ENCODE measurements around the gene DNAH10. TPM values are rescaled to one million over a fixed set of nuclear protein-coding genes. Genes with fewer than 3 reads are reported as not detected.

The DNAH10 gene, protein sequence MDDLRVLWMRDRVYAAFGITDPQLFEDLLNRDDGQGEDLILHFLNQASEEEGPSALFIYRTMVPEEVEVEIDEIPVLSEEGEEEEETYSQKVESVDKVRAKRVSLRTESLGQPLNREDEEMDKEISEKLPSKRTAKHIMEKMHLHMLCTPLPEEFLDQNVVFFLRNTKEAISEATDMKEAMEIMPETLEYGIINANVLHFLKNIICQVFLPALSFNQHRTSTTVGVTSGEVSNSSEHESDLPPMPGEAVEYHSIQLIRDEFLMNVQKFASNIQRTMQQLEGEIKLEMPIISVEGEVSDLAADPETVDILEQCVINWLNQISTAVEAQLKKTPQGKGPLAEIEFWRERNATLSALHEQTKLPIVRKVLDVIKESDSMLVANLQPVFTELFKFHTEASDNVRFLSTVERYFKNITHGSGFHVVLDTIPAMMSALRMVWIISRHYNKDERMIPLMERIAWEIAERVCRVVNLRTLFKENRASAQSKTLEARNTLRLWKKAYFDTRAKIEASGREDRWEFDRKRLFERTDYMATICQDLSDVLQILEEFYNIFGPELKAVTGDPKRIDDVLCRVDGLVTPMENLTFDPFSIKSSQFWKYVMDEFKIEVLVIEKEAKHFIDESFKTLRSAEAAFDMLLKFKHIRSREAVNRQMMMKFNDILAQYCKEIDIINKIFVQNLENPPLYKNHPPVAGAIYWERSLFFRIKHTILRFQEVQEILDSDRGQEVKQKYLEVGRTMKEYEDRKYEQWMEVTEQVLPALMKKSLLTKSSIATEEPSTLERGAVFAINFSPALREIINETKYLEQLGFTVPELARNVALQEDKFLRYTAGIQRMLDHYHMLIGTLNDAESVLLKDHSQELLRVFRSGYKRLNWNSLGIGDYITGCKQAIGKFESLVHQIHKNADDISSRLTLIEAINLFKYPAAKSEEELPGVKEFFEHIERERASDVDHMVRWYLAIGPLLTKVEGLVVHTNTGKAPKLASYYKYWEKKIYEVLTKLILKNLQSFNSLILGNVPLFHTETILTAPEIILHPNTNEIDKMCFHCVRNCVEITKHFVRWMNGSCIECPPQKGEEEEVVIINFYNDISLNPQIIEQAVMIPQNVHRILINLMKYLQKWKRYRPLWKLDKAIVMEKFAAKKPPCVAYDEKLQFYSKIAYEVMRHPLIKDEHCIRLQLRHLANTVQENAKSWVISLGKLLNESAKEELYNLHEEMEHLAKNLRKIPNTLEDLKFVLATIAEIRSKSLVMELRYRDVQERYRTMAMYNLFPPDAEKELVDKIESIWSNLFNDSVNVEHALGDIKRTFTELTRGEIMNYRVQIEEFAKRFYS (N-terminal part only)
- total RNA-seq = under 1 TPM; 0.12 to 0.17 TPM

DNA sequence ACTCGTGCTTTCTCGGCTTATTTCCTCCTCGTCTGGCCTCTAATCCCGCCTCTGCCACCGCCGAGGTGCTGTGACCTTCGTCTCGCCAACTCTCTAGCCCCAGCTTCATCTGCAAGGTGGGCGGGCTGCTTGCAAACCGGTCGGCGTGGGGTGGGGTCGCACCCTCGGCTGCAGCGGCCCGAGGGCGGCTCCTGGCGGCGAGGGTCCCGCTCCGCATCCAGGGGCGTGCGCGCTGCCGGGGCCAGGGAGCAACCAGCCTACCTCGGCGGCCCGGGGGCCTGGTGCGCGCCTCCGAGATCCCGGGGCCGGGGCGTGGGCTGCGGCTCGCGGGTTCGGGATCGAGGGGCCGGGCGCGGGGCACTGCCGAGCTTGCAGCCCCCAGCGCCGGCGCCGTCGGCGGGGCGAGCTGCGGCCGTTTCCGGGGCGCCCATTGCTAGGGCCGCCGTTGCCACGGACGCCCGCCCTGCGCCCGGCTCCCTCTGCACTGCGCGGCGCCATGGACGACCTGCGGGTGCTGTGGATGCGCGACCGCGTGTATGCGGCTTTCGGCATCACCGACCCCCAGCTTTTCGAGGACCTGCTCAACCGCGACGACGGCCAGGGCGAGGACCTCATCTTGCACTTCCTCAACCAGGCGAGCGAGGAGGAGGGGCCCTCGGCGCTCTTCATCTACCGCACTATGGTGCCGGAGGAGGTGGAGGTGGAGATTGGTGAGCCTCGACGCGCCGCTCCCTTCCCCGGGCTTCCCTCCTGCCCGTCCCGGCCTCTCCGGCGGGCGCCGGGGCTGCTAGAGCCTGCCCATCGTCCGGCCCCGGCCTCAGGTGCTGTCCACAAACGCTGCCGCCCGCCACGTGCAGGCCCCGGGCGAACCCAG, at the start of gene DNAH10:
TSS of gene DNAH10 (plus strand) at position 461 of the 874 bp plus-strand sequence. CDS start at position 497, 36 bp downstream.
- H3K36me3 Mint-ChIP-seq (ENCODE audit: low read depth) = peaks cover 7% of the 10 kb centered on the region

DNA sequence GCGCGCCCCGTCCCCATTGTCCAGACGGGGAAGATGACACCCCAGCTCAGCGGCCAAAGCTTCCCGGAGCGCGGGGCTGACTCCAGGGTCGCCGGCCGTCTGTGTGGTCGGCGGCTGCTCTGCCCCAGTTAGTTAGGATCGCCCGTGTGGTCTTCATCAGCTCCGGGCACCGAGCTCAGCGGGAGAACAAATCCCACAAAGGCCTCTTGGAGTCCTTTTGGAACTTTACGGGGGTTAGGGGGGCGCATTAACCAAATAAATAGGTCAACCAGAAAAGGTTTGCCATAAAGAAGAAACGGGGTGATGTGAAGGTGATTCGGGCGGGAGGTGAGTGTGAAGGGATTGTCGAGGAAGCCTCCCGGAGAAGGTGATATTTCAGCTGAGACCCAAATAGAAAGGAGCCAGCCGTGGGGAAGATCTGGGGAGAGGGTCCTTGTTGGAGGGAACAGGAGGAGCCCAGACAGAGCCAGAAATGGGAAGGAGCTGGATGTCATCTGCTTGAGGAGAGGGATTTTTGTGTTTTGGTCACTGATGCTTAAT, 49.3 kb upstream of the DNAH10 start:
- Mint-ChIP-seq H3K27me3 (no peaks in the 10 kb centered on the region), H3K9me3 (no peaks in the 10 kb centered on the region), H3K27ac (peak overlapping the region; percentile 84), H3K4me3 (peak overlapping the region; percentile 81), H3K4me1 (peaks cover 38% of the 10 kb centered on the region), H3K36me3 (ENCODE audit: low read depth) (no peaks in the 10 kb centered on the region)
- CTCF ChIA-PET = interaction anchor here (0.8 to 1.8 kb wide), 7 partner anchors 10 to 75 kb away, joined by 3 to 7 read pairs (median 3); no protein-coding TSS in a partner anchor
- POLR2A ChIA-PET = no interaction called here
- no peak for DNase-seq

More for the DNA sequence above, at the start of gene DNAH10:
- peaks cover 9% of the 10 kb centered on the region for H3K4me1 Mint-ChIP-seq
- H3K4me3 Mint-ChIP-seq = peak within 1 kb of the TSS; percentile 76
- DNase-seq = peak; percentile 45
- ChIA-PET CTCF (interaction anchor here (0.7 to 0.9 kb wide), 2 partner anchors 48 to 140 kb away, joined by 3 read pairs; no protein-coding TSS in a partner anchor), POLR2A (no interaction called here)
- peaks cover 2% of the 10 kb centered on the region for H3K27me3 Mint-ChIP-seq
- H3K9me3 Mint-ChIP-seq = no peaks in the 10 kb centered on the region
- no peak within 1 kb of the TSS for H3K27ac Mint-ChIP-seq

DNA sequence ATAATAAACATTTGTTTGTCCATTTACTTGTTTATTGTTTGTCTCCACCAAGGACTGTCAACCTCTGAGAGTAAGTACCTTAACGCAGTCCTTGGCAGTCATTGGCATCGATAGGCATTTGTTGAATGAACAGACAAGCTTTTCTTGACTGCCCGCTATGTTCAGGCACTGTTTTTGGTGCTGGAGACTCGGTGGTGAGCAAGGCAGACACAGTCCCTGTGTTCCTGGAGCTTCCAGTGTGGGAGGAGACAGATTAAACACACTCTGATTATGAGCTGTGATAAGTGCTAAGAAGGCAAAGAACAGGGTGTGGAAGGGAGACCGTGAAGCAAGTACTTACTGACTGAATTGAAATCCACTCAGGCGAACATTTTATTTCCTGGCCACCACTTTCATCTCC, 48.7 kb upstream of the DNAH10 start:
- DNase-seq = peak; percentile 16

DNA sequence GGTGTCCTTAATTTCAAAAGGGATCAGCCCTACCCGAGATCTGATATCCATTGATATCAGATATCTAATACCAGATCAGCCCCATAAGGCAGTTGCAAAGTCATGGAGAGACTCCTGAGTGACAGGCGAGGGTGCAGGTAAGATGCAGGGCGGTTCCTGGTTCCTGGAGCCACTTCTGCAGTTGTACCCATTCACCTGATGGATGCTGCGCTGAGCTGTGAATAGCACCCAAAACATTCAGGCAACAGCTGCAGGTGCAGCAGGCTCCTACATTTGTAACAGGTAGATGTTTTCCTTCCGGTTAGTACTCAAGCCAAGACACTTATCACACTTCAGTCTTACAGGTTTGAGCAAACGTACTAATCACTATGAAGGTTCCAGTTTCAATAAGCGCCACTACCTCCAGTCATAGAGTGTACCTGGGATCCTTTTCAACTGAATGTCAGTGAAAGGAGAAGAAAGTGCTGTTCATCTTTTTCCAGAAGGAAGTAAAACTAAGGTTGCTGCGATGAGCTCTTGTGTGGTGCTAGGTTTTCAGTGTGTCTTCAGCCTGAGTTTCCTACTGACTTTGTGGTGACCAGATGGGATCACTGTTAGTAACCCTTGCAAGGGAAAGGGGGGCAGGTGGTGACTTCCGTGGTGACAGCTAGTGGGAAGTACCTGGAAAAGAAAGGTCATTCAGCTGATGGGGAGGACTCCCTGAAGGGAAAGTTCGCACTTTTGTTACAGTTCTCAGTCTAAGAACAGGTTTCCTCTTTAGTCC, 48.1 kb upstream of the DNAH10 start:
- CTCF ChIA-PET = interaction anchor here (1.0 to 1.3 kb wide), 4 partner anchors 10 to 48 kb away, joined by 3 to 4 read pairs (median 3); partner anchors contain the start of gene DNAH10
- Mint-ChIP-seq H3K4me3 (peak overlapping the region; percentile 81), H3K36me3 (ENCODE audit: low read depth) (peaks cover under 1% of the 10 kb centered on the region), H3K27me3 (no peaks in the 10 kb centered on the region), H3K9me3 (no peaks in the 10 kb centered on the region), H3K4me1 (peaks cover 39% of the 10 kb centered on the region), H3K27ac (peak overlapping the region; percentile 84)
- DNase-seq = peak; percentile 17
- POLR2A ChIA-PET = no interaction called here

More for the DNA sequence above, 48.7 kb upstream of the DNAH10 start:
- peak overlapping the region; percentile 84 for H3K27ac Mint-ChIP-seq
- no peaks in the 10 kb centered on the region for H3K27me3 Mint-ChIP-seq
- peaks cover 38% of the 10 kb centered on the region for H3K4me1 Mint-ChIP-seq
- CTCF ChIA-PET = interaction anchor here (0.8 to 1.4 kb wide), 4 partner anchors 11 to 76 kb away, joined by 3 to 4 read pairs (median 4); no protein-coding TSS in a partner anchor
- POLR2A ChIA-PET = no interaction called here
- H3K9me3 Mint-ChIP-seq = no peaks in the 10 kb centered on the region
- H3K36me3 Mint-ChIP-seq (ENCODE audit: low read depth) = no peaks in the 10 kb centered on the region
- peak overlapping the region; percentile 81 for H3K4me3 Mint-ChIP-seq

DNA sequence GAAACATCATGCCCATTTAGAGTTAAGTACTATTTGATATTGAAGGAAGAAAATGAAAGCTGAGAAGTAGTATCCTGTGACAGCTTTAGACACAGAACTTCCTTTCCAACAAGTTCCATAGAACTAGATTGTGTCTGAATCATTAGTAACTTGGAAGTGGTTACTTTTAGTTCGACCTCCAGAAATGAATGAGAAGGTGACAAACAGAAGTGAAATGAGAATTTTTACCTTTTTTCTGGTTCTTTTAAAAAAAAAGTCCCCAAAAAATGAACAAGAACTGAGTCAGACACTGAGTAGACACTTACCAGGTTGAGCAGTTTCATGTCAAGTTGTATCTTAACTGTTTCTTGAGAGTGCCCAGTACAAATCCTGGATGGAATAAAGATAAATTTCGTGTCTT, 46.9 kb upstream of the DNAH10 start:
- Mint-ChIP-seq H3K36me3 (ENCODE audit: low read depth) (peaks cover 10% of the 10 kb centered on the region), H3K9me3 (no peaks in the 10 kb centered on the region), H3K27ac (peak overlapping the region; percentile 84), H3K27me3 (no peaks in the 10 kb centered on the region), H3K4me3 (peak overlapping the region; percentile 81), H3K4me1 (peaks cover 49% of the 10 kb centered on the region)
- ChIA-PET CTCF (interaction anchor here (0.7 kb wide), 1 partner anchor 66 kb away, joined by 3 read pairs; no protein-coding TSS in a partner anchor), POLR2A (interaction anchor here (0.5 kb wide), 1 partner anchor 483 kb away, joined by 3 read pairs; no protein-coding TSS in a partner anchor)
- no peak for DNase-seq

DNA sequence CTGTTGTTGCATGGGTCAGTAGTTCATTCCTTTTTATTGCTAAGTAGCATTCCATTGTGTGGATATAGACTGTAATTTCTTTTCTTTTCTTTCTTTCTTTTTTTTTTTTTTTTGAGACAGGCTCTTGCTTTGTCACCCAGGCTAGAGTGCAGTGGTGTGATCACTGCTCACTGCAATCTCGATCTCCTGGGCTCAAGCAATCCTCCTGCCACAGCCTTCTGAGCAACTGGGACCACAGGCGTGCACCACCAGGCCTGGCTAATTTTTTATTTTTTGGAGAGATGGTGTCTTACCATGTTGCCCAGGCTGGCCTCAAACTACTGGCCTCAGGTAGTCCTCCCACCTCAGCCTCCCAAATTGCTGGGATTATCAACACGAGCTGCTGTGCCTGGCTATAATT, 44.8 kb upstream of the DNAH10 start:
- POLR2A ChIA-PET = no interaction called here
- Mint-ChIP-seq H3K27ac (no peak overlapping the region), H3K9me3 (no peaks in the 10 kb centered on the region), H3K4me1 (peaks cover 52% of the 10 kb centered on the region), H3K4me3 (no peak overlapping the region), H3K36me3 (ENCODE audit: low read depth) (peaks cover 22% of the 10 kb centered on the region), H3K27me3 (no peaks in the 10 kb centered on the region)
- CTCF ChIA-PET = interaction anchor here (0.7 kb wide), 1 partner anchor 62 kb away, joined by 5 read pairs; no protein-coding TSS in a partner anchor
- DNase-seq = no peak

DNA sequence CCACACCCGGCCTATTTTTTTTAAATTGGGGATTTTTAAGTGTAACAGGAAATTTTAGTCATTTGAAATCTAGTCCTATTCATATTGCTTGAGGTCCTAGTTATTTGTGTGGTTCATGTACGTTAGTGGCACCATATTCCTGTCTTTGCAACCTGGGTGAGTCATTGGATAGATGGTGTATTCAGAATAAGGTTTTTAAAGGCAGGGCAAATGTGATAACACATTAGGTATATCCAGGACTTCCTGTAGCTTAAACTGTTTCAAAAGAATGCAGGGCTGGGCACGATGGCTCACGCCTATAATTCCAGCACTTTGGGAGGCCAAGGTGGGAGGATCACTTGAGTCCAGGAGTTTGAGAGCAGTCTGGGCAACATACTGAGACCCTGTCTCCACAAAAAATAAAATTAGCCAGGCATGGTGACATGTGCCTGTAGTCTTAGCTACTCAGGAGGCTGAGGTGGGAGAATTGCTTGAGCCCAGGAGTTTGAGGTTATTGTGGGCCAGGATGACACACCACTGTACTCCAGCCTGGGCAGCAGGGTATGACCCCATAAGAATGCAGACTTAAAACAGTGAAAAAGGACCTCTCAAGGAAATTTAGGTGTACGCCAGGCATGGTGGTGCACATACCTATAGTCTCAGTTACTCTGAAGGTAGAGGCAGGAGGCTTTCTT, 41.8 kb upstream of the DNAH10 start:
- H3K27ac Mint-ChIP-seq = no peak overlapping the region
- POLR2A ChIA-PET = no interaction called here
- DNase-seq = no peak
- H3K4me1 Mint-ChIP-seq = peaks cover 44% of the 10 kb centered on the region
- no peak overlapping the region for H3K4me3 Mint-ChIP-seq
- H3K9me3 Mint-ChIP-seq = no peaks in the 10 kb centered on the region
- CTCF ChIA-PET = interaction anchor here (0.8 kb wide), 1 partner anchor 33 kb away, joined by 3 read pairs; no protein-coding TSS in a partner anchor
- H3K27me3 Mint-ChIP-seq = no peaks in the 10 kb centered on the region
- H3K36me3 Mint-ChIP-seq (ENCODE audit: low read depth) = peaks cover 31% of the 10 kb centered on the region

DNA sequence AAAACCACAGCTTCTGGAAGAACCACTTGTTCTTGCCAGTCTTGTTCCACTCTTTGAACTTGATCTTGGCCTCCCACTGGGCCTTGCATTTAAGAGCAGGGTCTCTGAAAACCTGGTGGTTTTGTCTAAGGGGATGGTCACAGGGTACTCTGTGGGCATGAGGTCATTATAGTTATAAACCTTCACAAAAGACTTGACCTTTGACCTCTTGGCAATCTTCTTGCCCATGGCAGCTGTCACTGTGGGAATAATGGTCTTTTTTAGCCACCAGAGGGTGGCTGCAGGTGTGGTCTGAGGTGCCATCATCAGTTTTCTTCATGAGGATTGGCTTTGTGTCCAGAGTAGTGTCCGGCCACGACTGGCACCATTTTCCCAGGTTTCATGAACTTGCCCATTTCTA, 40.9 kb upstream of the DNAH10 start:
- ChIA-PET CTCF (interaction anchor here (0.8 kb wide), 1 partner anchor 32 kb away, joined by 3 read pairs; no protein-coding TSS in a partner anchor), POLR2A (no interaction called here)
- Mint-ChIP-seq H3K27ac (no peak overlapping the region), H3K36me3 (ENCODE audit: low read depth) (peaks cover 37% of the 10 kb centered on the region), H3K9me3 (no peaks in the 10 kb centered on the region), H3K4me1 (peaks cover 42% of the 10 kb centered on the region), H3K4me3 (no peak overlapping the region), H3K27me3 (no peaks in the 10 kb centered on the region)
- no peak for DNase-seq

DNA sequence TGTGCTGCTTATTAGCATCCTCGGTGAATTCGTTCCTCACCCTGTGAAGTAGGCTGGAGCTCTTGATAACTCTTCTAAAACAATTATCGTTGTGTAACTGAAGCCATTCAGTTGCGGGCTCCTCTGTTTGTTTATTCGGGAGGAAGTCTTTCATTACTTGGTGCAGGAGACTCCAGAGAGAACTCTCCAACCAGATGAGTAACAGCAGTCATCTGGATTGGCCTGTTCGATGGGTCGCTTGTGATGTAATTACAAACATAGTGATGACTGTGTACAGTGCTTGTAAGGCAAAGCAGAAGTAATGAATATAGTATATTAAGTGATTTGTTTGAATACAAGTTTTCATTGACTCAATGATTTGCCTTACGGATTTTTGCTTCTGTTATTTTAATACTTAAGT, 39.1 kb upstream of the DNAH10 start:
- H3K4me1 Mint-ChIP-seq = peaks cover 40% of the 10 kb centered on the region
- no peak overlapping the region for H3K4me3 Mint-ChIP-seq
- DNase-seq = no peak
- H3K36me3 Mint-ChIP-seq (ENCODE audit: low read depth) = peaks cover 52% of the 10 kb centered on the region
- ChIA-PET CTCF (interaction anchor here (0.9 kb wide), 1 partner anchor 11 kb away, joined by 3 read pairs; the partner anchor contains the start of gene ATP6V0A2), POLR2A (no interaction called here)
- H3K27me3 Mint-ChIP-seq = no peaks in the 10 kb centered on the region
- H3K9me3 Mint-ChIP-seq = no peaks in the 10 kb centered on the region
- no peak overlapping the region for H3K27ac Mint-ChIP-seq

DNA sequence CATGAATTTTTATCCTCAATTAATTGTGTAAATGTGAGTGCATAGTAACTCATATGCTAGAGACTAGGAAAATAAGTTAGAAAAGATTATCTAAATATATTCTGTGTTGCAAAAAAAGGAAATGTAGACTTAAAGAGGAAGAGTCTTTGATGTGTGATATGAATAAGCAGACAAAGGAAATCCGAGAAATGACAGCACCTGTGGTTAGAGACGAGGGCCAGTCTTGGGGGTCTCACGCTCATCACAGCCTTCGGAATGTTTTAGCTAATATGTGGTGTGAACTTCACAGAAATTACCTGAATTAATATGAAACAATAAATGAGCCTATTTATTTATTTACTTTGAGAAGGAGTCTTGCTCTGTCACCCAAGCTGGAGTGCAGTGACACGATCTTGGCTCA, 38.3 kb upstream of the DNAH10 start:
- ChIA-PET POLR2A (no interaction called here), CTCF (interaction anchor here (1.3 to 1.5 kb wide), 2 partner anchors 10 to 21 kb away, joined by 4 to 5 read pairs; no protein-coding TSS in a partner anchor)
- H3K9me3 Mint-ChIP-seq = no peaks in the 10 kb centered on the region
- no peak for DNase-seq
- peaks cover 56% of the 10 kb centered on the region for H3K36me3 Mint-ChIP-seq (ENCODE audit: low read depth)
- peaks cover 40% of the 10 kb centered on the region for H3K4me1 Mint-ChIP-seq
- H3K27ac Mint-ChIP-seq = peak overlapping the region; percentile 41
- no peak overlapping the region for H3K4me3 Mint-ChIP-seq
- no peaks in the 10 kb centered on the region for H3K27me3 Mint-ChIP-seq

Measured in activated CD4-positive, alpha-beta T cell treated with anti-CD3 and anti-CD28 coated beads, Interleukin-2, amount 10 ng/mL, durations not matched to agents 7 days and 5 days (primary cell).